Measurements from ENCODE around the gene FAAH2.

FAAH2 gene

GRCh38 chrX:57286507-57287251 is at the start of gene FAAH2:
Gene FAAH2 (plus strand): TSS chrX:57286706. CDS start chrX:57286826, 120 bp downstream.
- TF ChIP-seq, protein P1, sequence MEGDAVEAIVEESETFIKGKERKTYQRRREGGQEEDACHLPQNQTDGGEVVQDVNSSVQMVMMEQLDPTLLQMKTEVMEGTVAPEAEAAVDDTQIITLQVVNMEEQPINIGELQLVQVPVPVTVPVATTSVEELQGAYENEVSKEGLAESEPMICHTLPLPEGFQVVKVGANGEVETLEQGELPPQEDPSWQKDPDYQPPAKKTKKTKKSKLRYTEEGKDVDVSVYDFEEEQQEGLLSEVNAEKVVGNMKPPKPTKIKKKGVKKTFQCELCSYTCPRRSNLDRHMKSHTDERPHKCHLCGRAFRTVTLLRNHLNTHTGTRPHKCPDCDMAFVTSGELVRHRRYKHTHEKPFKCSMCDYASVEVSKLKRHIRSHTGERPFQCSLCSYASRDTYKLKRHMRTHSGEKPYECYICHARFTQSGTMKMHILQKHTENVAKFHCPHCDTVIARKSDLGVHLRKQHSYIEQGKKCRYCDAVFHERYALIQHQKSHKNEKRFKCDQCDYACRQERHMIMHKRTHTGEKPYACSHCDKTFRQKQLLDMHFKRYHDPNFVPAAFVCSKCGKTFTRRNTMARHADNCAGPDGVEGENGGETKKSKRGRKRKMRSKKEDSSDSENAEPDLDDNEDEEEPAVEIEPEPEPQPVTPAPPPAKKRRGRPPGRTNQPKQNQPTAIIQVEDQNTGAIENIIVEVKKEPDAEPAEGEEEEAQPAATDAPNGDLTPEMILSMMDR (IDR thresholded peaks at IDR 0.05; ENCODE audit: low read depth, low read length): no peak
- H3K4me3 ChIP-seq (replicated peaks in 1 of 2; ENCODE audit: low read depth in 2 of 2, low read length in 2 of 2): no peak within 1 kb of the TSS
- no peak for DNase-seq (ENCODE audit: low read depth in 2 of 2)

GRCh38 chrX:57241967-57242366 is 44.5 kb upstream of the FAAH2 start:
- H3K4me3 ChIP-seq (replicated peaks in 1 of 2; ENCODE audit: low read depth in 2 of 2, low read length in 2 of 2): no peak overlapping the region
- TF ChIP-seq, protein P1 (IDR thresholded peaks at IDR 0.05; ENCODE audit: low read depth, low read length): no peak
- DNase-seq (ENCODE audit: low read depth in 2 of 2): no peak

- no peak overlapping the region for H3K4me3 ChIP-seq (replicated peaks in 1 of 2; ENCODE audit: low read depth in 2 of 2, low read length in 2 of 2)
- DNase-seq (ENCODE audit: low read depth in 2 of 2): no peak
- TF ChIP-seq, protein P1 (IDR thresholded peaks at IDR 0.05; ENCODE audit: low read depth, low read length): no peak
Measured at GRCh38 chrX:57251965-57252364, 34.5 kb upstream of the FAAH2 start.

DNA sequence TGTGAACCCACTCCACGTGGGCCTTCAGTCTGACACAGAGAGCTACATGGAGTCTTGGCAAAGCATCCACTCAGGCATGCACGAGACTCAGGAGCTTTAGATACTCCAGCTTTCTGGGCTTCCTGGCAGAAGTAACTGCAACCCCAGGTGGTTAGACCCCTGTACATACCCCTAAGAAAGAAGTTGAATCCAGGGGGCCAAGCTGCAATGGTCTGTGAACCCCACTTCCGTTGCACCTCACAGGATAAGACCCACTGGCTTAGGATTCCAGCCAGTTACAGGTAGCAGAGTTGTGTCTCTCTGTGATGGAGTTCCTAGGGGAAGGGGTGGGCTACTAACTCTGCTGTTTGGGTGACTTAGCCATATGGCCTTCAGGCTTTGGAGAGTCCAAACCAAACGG is 21.4 kb upstream of the FAAH2 start:
- DNase-seq (ENCODE audit: low read depth in 2 of 2): no peak
- H3K4me3 ChIP-seq (replicated peaks in 1 of 2; ENCODE audit: low read depth in 2 of 2, low read length in 2 of 2): no peak overlapping the region
- TF ChIP-seq, protein P1 (IDR thresholded peaks at IDR 0.05; ENCODE audit: low read depth, low read length): no peak

- no peak for DNase-seq (ENCODE audit: low read depth in 2 of 2)
- no peak overlapping the region for H3K4me3 ChIP-seq (replicated peaks in 1 of 2; ENCODE audit: low read depth in 2 of 2, low read length in 2 of 2)
- TF ChIP-seq, protein P1 (IDR thresholded peaks at IDR 0.05; ENCODE audit: low read depth, low read length): no peak
Measured at GRCh38 chrX:57266275-57266674, 20.2 kb upstream of the FAAH2 start.

GRCh38 chrX:57266871-57267270 is 19.6 kb upstream of the FAAH2 start:
- H3K4me3 ChIP-seq (replicated peaks in 1 of 2; ENCODE audit: low read depth in 2 of 2, low read length in 2 of 2): no peak overlapping the region
- TF ChIP-seq, protein P1 (IDR thresholded peaks at IDR 0.05; ENCODE audit: low read depth, low read length): no peak
- DNase-seq (ENCODE audit: low read depth in 2 of 2): no peak

DNA sequence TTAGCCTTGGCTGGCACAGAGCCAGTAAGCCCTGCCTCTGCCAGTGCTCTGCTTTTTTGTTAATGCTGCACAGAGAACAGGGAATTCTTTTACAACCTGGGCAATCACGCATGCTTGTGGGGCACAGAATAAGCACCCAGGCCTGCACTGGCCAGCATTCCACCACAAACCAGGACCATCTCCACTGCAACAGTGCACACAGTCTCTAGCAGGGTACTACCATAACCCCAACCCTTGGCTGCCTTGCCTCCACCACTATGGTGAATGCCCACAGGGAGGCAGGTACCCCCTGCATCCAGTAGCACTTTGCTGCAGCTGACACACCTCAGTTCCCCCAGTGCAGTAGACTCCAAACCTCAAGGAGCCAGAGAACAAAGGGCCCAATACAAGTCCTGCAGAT is 19.2 kb upstream of the FAAH2 start:
- no peak overlapping the region for H3K4me3 ChIP-seq (replicated peaks in 1 of 2; ENCODE audit: low read depth in 2 of 2, low read length in 2 of 2)
- TF ChIP-seq, protein P1 (IDR thresholded peaks at IDR 0.05; ENCODE audit: low read depth, low read length): no peak
- no peak for DNase-seq (ENCODE audit: low read depth in 2 of 2)

Data from cardiac fibroblast (primary cell).